HG03565 (cell line): ENCODE measurements around the gene MYO1G.
"Not testable (repeated sequence)": the region's sequence is repeated elsewhere in the genome, so short reads cannot be mapped to it uniquely, and the experiment has no call there.

ENCODE experiments used
- ATAC-seq: cut with Tn5 transposase; IDR thresholded peaks from one replicate; pipeline ENCODE4 v1.9.1; 2021; ENCODE audit warnings: mild to moderate bottlenecking, moderate library complexity; ENCODE audit not compliant: unreplicated experiment

MYO1G gene

DNA sequence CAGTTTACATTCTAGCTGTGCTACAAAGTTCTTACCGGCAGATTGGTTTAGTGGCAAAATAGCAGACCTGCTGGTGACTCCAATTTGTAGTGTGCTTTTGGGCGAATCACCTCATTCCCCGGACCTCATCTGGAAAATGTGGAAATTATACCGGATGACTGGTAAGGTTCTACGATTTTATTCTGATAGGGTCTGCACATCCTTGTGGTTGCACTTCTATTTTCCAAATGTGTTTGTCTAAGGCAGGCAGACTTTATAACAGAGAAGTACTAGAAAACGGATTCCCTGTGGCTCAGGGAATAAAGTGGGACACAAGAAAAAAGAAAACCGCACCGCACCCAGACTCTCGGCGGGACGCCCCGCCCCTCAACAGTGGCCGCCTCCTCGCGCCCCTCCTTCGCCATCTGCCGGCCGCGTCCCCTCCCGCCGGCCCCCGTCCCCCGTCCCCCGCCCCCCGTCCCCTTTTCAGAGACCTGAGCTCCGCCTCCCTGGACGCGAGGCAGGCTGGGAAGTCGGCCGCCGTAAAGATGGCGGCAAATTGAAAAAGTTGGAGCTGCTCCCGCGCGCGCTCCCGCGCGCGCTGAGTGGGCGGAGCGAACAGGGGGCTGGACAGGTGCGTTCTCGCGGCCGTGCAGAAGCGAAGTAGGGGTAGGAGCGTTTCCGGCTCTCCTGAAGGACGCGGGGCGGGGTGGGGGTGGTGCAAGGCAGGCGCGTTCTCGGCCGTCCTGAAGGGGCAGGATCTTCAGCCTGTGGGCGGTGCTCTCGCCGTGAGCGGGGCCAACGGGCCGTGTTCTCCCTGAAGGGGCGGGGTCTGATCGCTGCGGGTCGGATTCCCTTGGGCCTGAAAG is 20.7 kb upstream of the MYO1G start:
- ATAC-seq, result peak; percentile 55

- no peak for ATAC-seq
Observed at GRCh38 chr7:44998153-44998871, 19.5 kb upstream of the MYO1G start.

DNA sequence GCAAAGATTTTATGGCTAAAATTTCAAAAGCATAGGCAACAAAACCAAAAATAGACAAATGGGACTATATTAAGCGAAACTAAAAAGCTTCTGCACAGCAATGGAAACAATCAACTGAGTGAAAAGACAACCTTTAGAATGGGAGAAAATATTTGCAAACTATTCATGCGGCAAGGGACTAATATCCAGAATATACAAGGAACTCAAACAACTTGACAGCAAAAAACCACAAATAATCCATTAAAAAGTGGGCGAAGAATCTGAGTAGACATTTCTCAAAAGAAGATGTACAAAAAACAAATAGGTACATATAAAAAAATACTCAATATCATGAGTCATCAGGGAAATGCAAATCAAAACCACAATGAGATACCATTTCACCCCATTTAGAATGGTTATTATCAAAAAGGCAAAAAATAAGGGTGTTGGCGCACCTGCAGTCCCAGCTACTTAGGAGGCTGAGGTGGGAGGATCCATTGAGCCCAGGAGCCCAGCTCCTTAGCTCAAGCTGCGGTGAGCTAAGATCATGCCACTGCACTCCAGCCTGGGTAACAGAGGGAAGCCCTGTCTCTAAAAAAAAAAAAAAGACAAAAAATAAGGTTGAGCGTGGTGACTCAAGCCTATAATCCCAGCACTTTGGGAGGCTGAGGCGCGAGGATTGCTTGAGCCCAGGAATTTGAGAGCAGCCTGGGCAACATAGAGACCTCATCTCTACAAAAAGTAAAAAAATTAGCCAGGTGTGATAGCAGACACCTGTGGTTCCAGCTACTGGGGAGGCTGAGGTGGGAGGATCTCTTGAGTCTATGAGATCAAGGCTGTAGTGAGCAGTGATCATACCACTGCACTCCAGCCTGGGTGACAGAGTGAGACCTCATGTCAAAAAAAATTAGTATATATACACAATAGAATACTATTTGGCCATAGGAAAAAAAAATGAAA is 17.0 kb upstream of the MYO1G start:
- no peak for ATAC-seq

- no peak for ATAC-seq
Observed at GRCh38 chr7:44994877-44995554, 16.2 kb upstream of the MYO1G start.

GRCh38 chr7:44992004-44992795 is 13.4 kb upstream of the MYO1G start:
- not testable (repeated sequence) for ATAC-seq

DNA sequence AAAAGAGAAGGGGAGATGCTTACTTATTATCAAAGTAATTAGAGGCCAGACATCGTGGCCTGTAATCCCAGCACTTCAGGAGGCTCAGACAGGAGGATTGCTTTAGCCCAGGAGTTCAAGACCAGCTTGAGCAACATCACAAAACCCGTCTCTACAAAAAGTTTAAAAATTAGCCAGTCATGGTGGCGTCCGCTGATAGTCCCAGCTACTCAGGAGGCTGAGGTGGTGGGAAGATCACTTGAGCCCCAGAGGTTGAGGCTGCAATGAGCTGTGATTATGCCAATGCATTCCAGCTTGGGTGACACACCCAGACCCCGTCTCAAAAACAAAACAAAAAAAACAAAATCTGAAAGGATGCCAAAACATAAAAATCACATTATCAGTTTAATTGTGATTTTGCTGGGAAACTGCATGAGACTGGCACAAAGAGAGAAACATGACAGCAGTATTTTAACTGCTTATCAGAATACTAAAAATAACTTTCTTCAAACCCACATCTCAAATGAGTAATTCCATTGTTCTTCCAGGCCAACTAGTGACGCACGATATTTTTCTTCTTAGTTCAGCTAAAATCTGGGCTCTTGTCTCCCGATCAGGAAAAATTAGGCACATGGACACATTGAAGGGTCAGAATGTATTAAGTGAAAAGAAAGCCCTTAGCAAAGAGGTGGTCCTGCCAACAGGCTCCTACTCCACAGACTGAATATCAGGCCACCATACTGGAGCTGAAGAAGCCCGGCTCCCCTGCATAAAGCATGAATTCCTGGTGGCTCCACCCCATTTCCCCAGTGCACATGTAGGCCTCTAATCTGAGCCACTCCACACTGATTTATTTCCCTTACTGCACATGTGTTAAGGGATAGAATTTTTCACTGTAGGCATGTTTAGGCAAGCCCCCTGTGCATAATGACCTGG is 11.6 kb upstream of the MYO1G start:
- no peak for ATAC-seq

GRCh38 chr7:44989132-44989531 is 10.3 kb upstream of the MYO1G start:
- ATAC-seq, result no peak

- no peak for ATAC-seq
Observed at GRCh38 chr7:44988701-44989100, 9.9 kb upstream of the MYO1G start.

DNA sequence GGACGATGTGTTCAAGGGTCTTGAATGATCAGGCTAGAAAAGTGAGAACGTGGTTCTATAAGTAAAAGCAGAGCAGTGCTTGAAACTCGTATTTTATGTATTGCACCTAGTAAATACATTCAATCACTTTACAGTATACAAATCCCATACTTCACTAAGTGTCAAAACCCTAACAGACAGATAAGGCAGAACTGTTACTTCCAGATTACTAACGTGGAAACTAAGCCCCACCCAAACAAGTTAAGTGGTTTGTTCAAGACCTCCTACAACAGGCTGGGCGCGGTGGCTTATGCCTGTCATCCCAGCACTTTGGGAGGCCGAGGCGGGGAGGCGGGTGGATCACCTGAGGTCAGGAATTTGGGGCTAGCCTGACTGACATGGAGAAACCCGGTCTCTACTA is 9.2 kb upstream of the MYO1G start:
- no peak for ATAC-seq

DNA sequence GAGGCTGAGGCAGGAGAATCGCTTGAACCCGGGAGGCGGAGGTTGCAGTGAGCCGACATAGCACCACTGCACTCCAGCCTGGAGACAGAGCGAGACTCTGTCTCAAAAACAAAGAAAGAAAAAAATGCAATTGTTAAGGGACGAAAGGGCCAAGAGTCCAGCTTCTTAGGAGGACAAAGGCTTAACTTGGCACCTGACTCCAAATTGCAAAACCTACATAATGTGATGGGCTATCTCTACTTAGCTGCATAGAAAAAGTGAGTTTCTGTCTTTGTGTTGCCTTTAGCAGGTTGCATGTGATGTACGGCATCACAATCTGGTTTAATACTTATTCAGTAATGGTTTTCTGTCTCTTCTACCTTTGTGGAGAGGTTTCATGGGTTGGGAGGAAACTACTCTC is 8.6 kb upstream of the MYO1G start:
- no peak for ATAC-seq

DNA sequence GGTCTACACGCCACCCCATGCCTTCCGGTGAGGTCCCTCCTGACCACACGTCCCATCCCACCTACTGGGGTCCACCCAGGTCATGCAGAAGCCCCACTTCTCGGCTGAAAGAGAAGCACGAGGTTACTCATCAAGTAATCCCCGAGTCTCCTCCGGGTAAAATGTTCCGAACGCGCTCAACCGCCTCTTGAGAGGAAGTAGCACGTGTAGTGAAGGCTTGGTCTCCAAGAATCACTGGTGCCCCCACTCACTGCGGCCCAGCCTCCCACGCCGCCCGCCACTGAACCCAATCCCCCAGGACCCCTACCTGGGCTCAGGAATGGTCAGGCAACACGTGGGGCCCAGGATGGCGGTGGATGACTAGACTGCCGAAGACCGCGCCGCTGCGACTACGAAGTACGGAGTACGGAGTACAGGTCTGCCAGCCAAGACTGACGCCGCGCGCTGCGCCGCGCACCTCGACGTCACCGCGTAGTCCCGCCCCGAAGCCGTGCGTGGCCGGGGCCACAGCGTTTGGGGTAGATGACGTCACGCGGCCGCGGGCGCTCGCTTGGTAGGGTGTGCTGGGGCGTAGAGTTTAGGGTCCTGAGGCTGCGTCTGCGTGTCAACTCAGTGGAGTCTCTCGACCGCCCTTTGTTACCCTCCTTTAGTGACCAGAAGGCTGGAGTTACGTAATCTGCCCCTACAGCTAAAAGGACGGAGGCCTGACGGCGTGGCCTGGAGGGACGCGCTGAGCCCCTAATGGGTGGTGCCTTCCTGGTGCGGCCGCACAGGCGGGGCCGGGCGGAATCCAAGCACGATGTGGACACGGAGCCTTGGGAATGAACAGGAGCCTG is 7.6 kb upstream of the MYO1G start:
- peak; percentile 91 for ATAC-seq

DNA sequence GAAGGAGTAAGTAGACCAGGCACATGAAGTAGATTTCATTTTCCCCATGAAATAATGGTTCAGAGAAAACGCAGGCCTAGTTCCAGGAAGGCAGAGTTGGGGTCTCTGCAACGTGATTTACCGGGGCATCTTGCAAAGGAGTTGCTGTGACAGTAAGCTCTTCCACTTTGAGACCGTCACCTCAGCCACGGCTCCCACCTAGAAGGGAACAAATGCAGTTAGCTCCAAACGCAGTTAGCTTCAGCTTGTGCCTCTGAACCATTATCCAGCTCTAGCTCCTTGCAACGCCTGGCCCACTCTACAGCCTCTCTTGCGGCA is 7.0 kb upstream of the MYO1G start:
- no peak for ATAC-seq

DNA sequence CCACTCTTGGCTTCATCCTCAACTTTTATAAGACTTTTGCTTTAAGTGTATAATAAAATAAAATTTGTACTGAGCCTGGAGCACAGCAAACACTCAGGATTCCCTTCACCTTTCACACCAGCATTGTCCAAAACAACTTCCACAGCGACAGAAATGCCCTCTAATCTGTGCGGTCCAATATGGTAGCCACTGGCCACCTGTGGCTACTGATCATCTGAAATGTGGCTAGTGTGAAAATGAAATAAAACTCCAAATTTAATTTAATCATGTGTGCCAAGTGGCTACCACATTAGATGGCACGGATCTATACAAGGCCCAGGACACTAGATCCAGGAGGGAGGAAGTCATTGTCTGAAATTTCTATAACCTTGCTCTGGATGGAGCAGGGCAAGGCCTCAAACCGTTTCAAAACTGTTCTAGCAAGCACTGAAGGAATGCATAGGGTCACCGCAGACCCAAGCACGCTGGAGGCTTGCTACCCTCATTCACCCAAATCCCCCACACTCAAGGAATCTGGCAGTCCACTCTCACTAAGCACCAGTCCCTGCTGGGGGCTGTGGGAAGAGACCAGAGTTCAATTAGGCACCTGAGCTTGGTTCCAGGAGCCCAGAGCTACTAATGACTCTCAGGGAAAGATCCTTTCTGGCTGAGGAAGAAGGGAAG is 6.3 kb upstream of the MYO1G start:
- no peak for ATAC-seq

DNA sequence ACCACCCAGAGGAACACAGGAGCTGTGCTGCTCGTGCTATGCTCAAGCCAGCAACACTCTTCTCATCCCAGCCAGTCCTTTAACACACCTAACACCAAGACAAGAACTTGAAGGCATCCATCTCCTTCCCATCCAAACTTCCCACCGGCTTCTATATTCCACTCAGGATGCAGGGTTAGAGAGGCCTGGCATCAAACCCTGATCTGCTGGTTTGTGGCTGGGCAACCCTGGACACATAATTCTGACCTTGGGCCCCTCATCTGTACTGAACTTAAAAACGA is 5.6 kb upstream of the MYO1G start:
- no peak for ATAC-seq

DNA sequence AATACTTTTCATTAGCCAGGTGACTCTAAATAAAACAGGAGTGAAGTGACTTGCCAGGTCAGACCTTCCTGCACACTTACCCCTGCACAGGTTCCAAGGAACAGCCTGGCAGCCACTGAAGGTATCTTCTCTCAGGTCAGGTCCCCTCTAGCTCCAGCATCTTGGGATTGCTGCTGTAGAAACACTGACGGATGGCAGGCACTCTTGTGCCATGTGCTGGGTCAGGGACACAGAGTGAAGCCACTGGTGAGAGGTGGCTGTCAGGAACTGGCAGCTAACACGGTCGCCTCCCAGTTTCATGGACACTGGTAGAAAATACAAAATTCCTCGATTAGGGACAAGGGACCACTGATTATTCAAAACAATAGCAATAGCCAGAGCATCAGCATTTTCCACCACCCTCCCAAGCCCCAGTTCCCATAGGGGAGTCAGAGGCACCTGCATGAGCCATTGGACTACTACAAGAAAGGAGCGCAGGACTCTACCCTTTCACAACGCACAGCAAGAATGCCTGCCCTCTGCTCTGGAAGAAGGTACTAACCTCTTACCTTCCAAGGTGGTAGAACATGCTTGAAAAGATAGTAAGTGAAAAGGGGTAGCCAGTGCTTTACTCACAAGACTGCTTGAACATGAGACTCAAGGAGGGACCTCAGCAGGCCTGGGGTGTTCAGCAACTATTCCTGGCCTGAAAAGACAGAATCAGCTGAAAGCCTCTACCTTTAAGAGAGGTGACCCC is 5.1 kb upstream of the MYO1G start:
- no peak for ATAC-seq

DNA sequence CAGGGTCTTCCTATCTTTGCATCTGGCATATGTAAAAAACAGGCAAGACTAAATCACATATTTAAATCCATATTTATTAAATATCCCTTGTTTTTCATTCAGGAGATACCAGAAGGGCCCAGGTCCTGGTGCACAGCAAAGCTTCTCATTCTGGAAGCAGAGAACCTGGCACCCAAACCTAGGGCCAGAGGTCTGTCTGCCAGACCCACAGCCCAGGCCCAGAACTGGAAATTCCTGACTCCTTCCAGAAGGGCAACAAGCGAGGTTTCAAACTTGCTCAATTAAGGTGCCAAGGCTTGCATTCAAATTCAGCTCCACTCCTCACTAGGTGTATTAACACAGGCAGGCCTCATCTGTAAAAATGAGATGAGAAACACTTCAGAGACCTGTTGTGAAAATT is 4.2 kb upstream of the MYO1G start:
- ATAC-seq, result no peak

GRCh38 chr7:44982535-44982923 is 3.7 kb upstream of the MYO1G start:
- ATAC-seq, result no peak
